OCI-LY7 (cell line): ENCODE results near the gene RPL18. TPM values are rescaled to one million over a fixed set of nuclear protein-coding genes. Genes with fewer than 3 reads are reported as not detected.

ENCODE experiments used
- total RNA-seq, 2 experiments: library from RNA; depleted of rRNA in 1 of 2; stranded (reverse); fragments of >200 nt in 1 of 2; shearing (Covaris generic) in 1 of 2; gene quantifications; 2 replicates each; pipeline ENCODE4 v1.2.3, GENCODE V29; 2014 to 2022

Gene RPL18
- total RNA-seq, 2 experiments from 2014 or later: 1,333 to 5,064 TPM

Other genes with a start within 250 kb of the RPL18 start
- gene KDELR1, start 227.6 kb downstream of the RPL18 start, total RNA-seq (2014; rRNA removed; shearing (Covaris generic)): 26.2 and 38.8 TPM in 2 replicates
- gene KDELR1, start 227.6 kb downstream of the RPL18 start, total RNA-seq (2022): 63.8 and 74.0 TPM in 2 replicates
- gene GRIN2D, start 225.5 kb downstream of the RPL18 start, total RNA-seq (2014; rRNA removed; shearing (Covaris generic)): not detected in 2 replicates
- gene GRIN2D, start 225.5 kb downstream of the RPL18 start, total RNA-seq (2022): 0.06 and 0.11 TPM in 2 replicates
- 34.4 and 35.8 TPM in 2 replicates for gene GRWD1, start 173.2 kb downstream of the RPL18 start, total RNA-seq (2014; rRNA removed; shearing (Covaris generic))
- gene GRWD1, start 173.2 kb downstream of the RPL18 start, total RNA-seq (2022): 26.3 and 32.1 TPM in 2 replicates
- 0.57 and 0.85 TPM in 2 replicates for gene KCNJ14, start 163.6 kb downstream of the RPL18 start, total RNA-seq (2014; rRNA removed; shearing (Covaris generic))
- gene KCNJ14, start 163.6 kb downstream of the RPL18 start, total RNA-seq (2022): 2.5 and 2.6 TPM in 2 replicates
- 44.0 and 46.6 TPM in 2 replicates for gene CYTH2, start 149.8 kb downstream of the RPL18 start, total RNA-seq (2014; rRNA removed; shearing (Covaris generic))
- gene CYTH2, start 149.8 kb downstream of the RPL18 start, total RNA-seq (2022): 53.2 and 74.8 TPM in 2 replicates
- gene LMTK3, start 107.3 kb downstream of the RPL18 start, total RNA-seq (2014; rRNA removed; shearing (Covaris generic)): 1.3 and 2.3 TPM in 2 replicates
- 9.7 and 11.5 TPM in 2 replicates for gene LMTK3, start 107.3 kb downstream of the RPL18 start, total RNA-seq (2022)
- gene SULT2B1, start 67.0 kb downstream of the RPL18 start, total RNA-seq (2014; rRNA removed; shearing (Covaris generic)): not detected in 2 replicates
- not detected in 2 replicates for gene SULT2B1, start 67.0 kb downstream of the RPL18 start, total RNA-seq (2022)
- gene SPACA4, start 12.4 kb downstream of the RPL18 start, total RNA-seq (2014; rRNA removed; shearing (Covaris generic)): not detected in 2 replicates
- gene SPACA4, start 12.4 kb downstream of the RPL18 start, total RNA-seq (2022): not detected in 2 replicates
- 3.7 and 6.2 TPM in 2 replicates for gene FAM83E, start 4.1 kb downstream of the RPL18 start, total RNA-seq (2014; rRNA removed; shearing (Covaris generic))
- gene FAM83E, start 4.1 kb downstream of the RPL18 start, total RNA-seq (2022): 3.0 and 5.6 TPM in 2 replicates
- 12.4 and 18.2 TPM in 2 replicates for gene SPHK2, start 328 bp upstream of the RPL18 start, total RNA-seq (2014; rRNA removed; shearing (Covaris generic))
- 33.3 and 34.8 TPM in 2 replicates for gene SPHK2, start 328 bp upstream of the RPL18 start, total RNA-seq (2022)
- gene DBP, start 18.2 kb upstream of the RPL18 start, total RNA-seq (2014; rRNA removed; shearing (Covaris generic)): 20.8 and 35.6 TPM in 2 replicates
- gene DBP, start 18.2 kb upstream of the RPL18 start, total RNA-seq (2022): 15.7 and 19.0 TPM in 2 replicates
- gene CA11, start 27.0 kb upstream of the RPL18 start, total RNA-seq (2014; rRNA removed; shearing (Covaris generic)): 2.5 and 2.7 TPM in 2 replicates
- gene CA11, start 27.0 kb upstream of the RPL18 start, total RNA-seq (2022): 4.6 and 10.8 TPM in 2 replicates
- 0.16 TPM in 1 of 2 replicates, not detected in the other for gene NTN5, start 53.8 kb upstream of the RPL18 start, total RNA-seq (2014; rRNA removed; shearing (Covaris generic))
- gene NTN5, start 53.8 kb upstream of the RPL18 start, total RNA-seq (2022): 0.20 and 0.53 TPM in 2 replicates
- not detected in 2 replicates for gene FUT2, start 76.8 kb upstream of the RPL18 start, total RNA-seq (2014; rRNA removed; shearing (Covaris generic))
- gene FUT2, start 76.8 kb upstream of the RPL18 start, total RNA-seq (2022): not detected in 2 replicates
- 1.1 and 1.2 TPM in 2 replicates for gene MAMSTR, start 100.5 kb upstream of the RPL18 start, total RNA-seq (2014; rRNA removed; shearing (Covaris generic))
- gene MAMSTR, start 100.5 kb upstream of the RPL18 start, total RNA-seq (2022): 1.2 and 1.8 TPM in 2 replicates
- gene RASIP1, start 121.4 kb upstream of the RPL18 start, total RNA-seq (2014; rRNA removed; shearing (Covaris generic)): 0.09 TPM in 1 of 2 replicates, not detected in the other
- 0.31 and 0.36 TPM in 2 replicates for gene RASIP1, start 121.4 kb upstream of the RPL18 start, total RNA-seq (2022)
- gene IZUMO1, start 127.7 kb upstream of the RPL18 start, total RNA-seq (2014; rRNA removed; shearing (Covaris generic)): not detected in 2 replicates
- gene IZUMO1, start 127.7 kb upstream of the RPL18 start, total RNA-seq (2022): not detected in 2 replicates
- gene FUT1, start 133.5 kb upstream of the RPL18 start, total RNA-seq (2014; rRNA removed; shearing (Covaris generic)): 0.03 and 0.08 TPM in 2 replicates
- not detected in 2 replicates for gene FUT1, start 133.5 kb upstream of the RPL18 start, total RNA-seq (2022)
- not detected in 2 replicates for gene FGF21, start 136.3 kb upstream of the RPL18 start, total RNA-seq (2014; rRNA removed; shearing (Covaris generic))
- not detected in 2 replicates for gene FGF21, start 136.3 kb upstream of the RPL18 start, total RNA-seq (2022)
- 44.5 and 47.2 TPM in 2 replicates for gene BCAT2, start 191.9 kb upstream of the RPL18 start, total RNA-seq (2014; rRNA removed; shearing (Covaris generic))
- gene BCAT2, start 191.9 kb upstream of the RPL18 start, total RNA-seq (2022): 35.9 and 53.0 TPM in 2 replicates
- 4.5 and 4.9 TPM in 2 replicates for gene HSD17B14, start 217.3 kb upstream of the RPL18 start, total RNA-seq (2014; rRNA removed; shearing (Covaris generic))
- 1.8 and 3.2 TPM in 2 replicates for gene HSD17B14, start 217.3 kb upstream of the RPL18 start, total RNA-seq (2022)
- 4.7 and 8.4 TPM in 2 replicates for gene PLEKHA4, start 249.4 kb upstream of the RPL18 start, total RNA-seq (2014; rRNA removed; shearing (Covaris generic))
- 8.1 and 8.8 TPM in 2 replicates for gene PLEKHA4, start 249.4 kb upstream of the RPL18 start, total RNA-seq (2022)